ENCODE measurements around the gene PIK3R5.

DNA sequence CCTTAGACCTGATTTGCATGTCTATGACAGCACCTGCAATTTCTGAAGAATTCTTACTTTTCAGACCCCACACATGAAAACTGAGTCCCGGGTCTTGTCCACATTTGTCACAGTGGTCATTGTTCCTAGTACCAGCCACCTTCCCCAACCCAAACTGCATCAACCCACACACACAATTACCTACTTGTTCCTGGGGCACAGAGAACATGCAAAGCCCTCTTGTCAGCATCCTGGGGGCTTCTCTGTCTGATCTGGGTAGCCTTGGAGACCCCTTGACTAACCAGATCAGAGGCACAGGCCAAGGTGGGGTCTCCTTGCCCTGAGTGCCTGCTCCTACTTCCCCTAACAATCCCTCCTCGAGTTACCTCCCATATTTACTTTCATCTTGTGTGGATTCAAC, 61.3 kb downstream of the PIK3R5 start:
- TF ChIP-seq, protein P1, sequence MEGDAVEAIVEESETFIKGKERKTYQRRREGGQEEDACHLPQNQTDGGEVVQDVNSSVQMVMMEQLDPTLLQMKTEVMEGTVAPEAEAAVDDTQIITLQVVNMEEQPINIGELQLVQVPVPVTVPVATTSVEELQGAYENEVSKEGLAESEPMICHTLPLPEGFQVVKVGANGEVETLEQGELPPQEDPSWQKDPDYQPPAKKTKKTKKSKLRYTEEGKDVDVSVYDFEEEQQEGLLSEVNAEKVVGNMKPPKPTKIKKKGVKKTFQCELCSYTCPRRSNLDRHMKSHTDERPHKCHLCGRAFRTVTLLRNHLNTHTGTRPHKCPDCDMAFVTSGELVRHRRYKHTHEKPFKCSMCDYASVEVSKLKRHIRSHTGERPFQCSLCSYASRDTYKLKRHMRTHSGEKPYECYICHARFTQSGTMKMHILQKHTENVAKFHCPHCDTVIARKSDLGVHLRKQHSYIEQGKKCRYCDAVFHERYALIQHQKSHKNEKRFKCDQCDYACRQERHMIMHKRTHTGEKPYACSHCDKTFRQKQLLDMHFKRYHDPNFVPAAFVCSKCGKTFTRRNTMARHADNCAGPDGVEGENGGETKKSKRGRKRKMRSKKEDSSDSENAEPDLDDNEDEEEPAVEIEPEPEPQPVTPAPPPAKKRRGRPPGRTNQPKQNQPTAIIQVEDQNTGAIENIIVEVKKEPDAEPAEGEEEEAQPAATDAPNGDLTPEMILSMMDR (IDR thresholded peaks at IDR 0.05) = no peak
- no peak for TF ChIP-seq POLR2A (IDR thresholded peaks at IDR 0.05)

Measured in lower leg skin (tissue), 3 donors.